Astrocyte of the cerebellum (primary cell): ENCODE data around the gene TRPC4.

Experiments used
- DNase-seq: peaks from one replicate; pipeline ENCODE4 v3.0.0-alpha.2; 2011; ENCODE audit warnings: low read depth
- H3K4me3 ChIP-seq: 2 replicates; pipeline ENCODE4 v1.5.1; 2011; ENCODE audit warnings: mild to moderate bottlenecking, low read depth, low read length, moderate library complexity
- in situ Hi-C: cut with HindIII; loops from 2 replicates; pipeline ENCODE4 v1.10.0; 2017; ENCODE audit warnings: low sequenced_read_pairs
- TF ChIP-seq, protein P1 (sequence below): IDR thresholded peaks from 2 replicates; pipeline ENCODE4 v1.5.1; 2012; ENCODE audit warnings: low read length, low read depth, moderate library complexity, mild to moderate bottlenecking; ENCODE audit errors: missing control alignments

The TRPC4 gene

GRCh38 chr13:37666036-37666435 is 203.5 kb downstream of the TRPC4 start:
- in situ Hi-C loops, result no loop called here
- DNase-seq, result no peak
- no peak overlapping the region for H3K4me3 ChIP-seq
- TF ChIP-seq, protein P1, sequence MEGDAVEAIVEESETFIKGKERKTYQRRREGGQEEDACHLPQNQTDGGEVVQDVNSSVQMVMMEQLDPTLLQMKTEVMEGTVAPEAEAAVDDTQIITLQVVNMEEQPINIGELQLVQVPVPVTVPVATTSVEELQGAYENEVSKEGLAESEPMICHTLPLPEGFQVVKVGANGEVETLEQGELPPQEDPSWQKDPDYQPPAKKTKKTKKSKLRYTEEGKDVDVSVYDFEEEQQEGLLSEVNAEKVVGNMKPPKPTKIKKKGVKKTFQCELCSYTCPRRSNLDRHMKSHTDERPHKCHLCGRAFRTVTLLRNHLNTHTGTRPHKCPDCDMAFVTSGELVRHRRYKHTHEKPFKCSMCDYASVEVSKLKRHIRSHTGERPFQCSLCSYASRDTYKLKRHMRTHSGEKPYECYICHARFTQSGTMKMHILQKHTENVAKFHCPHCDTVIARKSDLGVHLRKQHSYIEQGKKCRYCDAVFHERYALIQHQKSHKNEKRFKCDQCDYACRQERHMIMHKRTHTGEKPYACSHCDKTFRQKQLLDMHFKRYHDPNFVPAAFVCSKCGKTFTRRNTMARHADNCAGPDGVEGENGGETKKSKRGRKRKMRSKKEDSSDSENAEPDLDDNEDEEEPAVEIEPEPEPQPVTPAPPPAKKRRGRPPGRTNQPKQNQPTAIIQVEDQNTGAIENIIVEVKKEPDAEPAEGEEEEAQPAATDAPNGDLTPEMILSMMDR, result no peak

DNA sequence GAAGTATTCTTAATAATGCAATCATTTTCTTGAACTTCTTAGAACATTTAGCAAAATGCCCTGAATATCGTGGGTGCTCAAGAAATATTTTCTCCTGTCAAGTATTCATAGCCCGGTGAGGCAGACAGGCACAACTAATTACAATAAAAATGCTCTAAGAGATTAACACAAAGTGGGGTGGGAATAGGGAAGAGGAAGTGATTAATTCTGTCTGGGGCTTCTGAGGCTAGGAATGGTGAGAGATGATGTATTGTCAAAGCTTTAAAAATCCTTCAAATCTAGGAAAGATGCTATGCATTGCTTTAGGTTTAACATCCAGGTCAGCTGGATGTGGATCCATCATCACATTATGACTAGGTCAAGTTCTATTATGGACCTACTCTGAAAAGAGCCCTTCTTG is 204.2 kb downstream of the TRPC4 start:
- DNase-seq, result no peak
- TF ChIP-seq, protein P1, result no peak
- in situ Hi-C loops, result no loop called here
- no peak overlapping the region for H3K4me3 ChIP-seq

DNA sequence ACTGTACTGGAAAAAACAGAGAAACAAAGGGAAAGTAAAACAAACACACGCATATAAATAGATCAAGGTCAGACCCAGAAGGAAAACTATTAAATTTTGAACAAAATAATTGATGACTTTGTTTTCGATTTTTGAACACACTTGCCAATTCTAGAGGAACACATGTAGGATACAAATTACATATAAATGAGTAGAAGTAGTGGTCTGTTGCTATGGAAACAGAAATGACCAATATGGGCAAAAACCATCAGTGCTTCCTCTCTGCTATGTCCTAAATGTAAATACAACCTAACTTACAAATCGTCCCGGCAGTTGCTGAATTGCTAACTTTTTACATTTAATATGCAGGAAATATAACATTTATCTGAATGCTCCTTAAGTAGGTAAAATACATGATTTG is 205.8 kb downstream of the TRPC4 start:
- no peak overlapping the region for H3K4me3 ChIP-seq
- DNase-seq, result no peak
- in situ Hi-C loops, result no loop called here

DNA sequence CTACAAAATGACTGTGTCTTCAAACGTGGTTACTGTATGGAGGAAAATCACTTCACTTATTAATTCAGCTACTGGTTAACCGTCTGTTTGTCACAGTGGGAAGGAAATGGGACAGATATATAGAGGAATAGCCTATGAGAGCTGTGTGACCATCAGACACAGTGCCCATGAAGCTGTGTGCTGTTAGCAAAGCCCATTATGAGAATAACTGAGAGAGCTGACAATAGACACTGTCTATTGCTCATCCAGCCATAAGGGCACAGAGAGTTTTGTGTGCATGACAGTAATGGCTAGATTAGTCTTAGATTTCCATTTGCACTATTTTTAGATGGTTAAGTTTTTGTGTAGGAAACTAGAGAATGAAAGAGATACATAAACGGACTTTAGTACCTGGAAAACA is 206.9 kb downstream of the TRPC4 start:
- in situ Hi-C loops, result no loop called here

More for the DNA sequence above, 205.8 kb downstream of the TRPC4 start:
- TF ChIP-seq, protein P1, result no peak

GRCh38 chr13:37657956-37658355 is 211.6 kb downstream of the TRPC4 start:
- TF ChIP-seq, protein P1, result no peak
- H3K4me3 ChIP-seq, result no peak overlapping the region
- DNase-seq, result no peak
- in situ Hi-C loops, result no loop called here

More for the DNA sequence above, 206.9 kb downstream of the TRPC4 start:
- TF ChIP-seq, protein P1, result no peak
- no peak overlapping the region for H3K4me3 ChIP-seq
- DNase-seq, result no peak

GRCh38 chr13:37657134-37657533 is 212.4 kb downstream of the TRPC4 start:
- TF ChIP-seq, protein P1, result no peak
- no peak overlapping the region for H3K4me3 ChIP-seq
- in situ Hi-C loops, result no loop called here
- peak; percentile 60 for DNase-seq
